Renal cortical epithelial cell (primary cell): ENCODE results near the gene BRD7. TPM values are rescaled to one million over a fixed set of nuclear protein-coding genes. Genes with fewer than 3 reads are reported as not detected.

Experiments used
- DNase-seq: peaks from one replicate; pipeline ENCODE4 v3.0.0-alpha.2; 2011; ENCODE audit warnings: low read depth
- total RNA-seq: library from RNA; depleted of rRNA; stranded (reverse); fragments of >200 nt; gene quantifications from 2 replicates; pipeline ENCODE4 v1.2.3, GENCODE V29; 2014

BRD7 gene
- total RNA-seq, 1 donor from 2014 or later, result 67.6 TPM

DNA sequence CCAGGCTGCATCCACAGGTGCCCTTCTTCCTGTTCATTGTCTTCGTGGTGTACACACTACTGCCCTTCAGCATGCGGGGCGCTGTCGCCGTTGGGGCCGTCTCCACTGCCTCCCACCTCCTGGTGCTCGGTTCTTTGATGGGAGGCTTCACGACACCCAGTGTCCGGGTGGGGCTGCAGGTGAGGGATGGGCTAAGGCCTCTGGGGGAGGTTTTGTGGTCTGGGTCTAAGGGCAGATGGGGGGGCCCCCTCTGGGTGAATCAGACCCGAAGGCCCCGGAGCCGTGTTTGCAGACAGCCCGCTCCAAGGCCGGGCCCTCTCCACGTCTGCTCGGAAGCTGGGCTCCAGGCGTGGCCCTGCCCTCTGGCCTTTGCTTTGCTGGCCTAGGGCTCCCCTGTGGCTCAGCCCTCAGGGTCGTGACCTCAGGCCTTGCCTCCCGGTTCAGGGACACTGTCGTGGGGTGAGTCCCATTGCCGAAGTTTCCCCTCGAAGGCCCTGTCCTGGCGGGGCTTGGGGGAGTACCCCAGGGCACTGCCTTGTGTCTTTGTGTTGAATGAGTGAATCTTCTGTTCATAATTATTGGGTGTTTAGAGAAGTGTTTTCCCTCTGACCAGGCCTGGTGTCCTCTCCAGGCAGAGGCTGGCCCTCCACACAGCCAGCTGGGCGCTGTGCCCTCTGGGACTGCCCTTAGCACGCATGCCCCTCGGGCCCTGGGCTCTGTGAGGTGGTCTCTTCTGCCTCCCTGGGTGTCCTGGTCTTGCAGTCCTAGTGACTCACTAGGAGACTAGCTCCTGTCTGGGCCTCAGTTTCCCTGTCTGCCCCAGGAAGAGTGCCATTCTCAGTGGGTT is 76.8 kb downstream of the BRD7 start:
- DNase-seq, result no peak

DNA sequence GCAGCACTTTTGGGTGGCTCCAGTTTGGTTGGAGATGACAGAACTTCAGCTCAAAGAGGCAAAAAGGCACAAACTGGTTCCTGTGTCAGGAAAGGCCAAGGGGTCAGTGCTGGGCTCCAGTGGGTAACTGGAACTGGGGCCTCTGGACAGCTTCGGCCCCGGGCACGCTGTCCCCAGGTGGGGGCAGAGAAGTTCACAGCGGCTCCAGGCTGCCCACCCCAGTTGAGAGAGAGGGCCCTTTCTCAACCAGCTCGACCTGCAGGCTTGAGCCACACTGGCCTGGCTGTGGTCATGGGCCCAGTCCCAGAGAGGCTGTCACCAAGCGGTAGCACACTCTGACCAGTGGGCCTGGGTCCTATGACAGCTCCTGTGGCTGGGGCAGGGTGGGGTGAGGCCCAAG is 77.9 kb downstream of the BRD7 start:
- DNase-seq, result no peak

DNA sequence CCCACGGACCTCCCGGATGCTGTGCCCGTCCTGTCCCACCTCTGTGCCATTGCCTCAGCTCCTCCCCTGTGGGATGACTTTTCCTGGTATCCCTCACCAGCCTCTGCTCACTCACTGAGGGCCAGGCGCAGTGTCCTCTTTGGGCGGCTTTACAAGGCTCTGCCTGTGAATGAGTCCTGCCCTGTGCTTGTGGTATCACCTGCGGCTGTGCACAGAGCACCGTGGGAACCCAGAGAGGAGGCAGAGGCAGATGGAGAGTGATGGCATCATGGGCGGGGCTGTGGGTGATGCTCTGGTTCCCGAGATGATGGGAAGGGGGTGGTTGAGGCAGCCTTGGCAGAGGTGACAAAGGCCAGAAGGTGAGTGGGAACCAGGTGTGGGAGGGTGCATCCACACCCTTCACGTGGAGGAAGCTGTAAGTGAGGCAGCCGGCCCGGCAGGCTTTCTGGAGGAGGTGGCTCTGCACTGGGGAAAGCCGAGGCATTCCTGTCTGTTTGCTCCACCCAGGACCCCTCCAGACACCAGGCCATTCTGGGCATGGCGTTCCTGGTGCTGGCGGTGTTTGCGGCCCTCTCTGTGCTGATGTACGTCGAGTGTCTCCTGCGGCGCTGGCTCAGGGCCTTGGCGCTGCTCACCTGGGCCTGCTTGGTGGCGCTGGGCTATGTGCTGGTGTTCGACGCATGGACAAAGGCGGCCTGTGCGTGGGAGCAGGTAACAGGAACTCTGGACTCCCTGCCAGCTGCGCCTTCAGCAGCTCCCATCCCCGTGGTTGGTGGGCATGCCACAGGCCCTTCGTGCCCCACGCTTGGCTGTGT is 78.6 kb downstream of the BRD7 start:
- no peak for DNase-seq

DNA sequence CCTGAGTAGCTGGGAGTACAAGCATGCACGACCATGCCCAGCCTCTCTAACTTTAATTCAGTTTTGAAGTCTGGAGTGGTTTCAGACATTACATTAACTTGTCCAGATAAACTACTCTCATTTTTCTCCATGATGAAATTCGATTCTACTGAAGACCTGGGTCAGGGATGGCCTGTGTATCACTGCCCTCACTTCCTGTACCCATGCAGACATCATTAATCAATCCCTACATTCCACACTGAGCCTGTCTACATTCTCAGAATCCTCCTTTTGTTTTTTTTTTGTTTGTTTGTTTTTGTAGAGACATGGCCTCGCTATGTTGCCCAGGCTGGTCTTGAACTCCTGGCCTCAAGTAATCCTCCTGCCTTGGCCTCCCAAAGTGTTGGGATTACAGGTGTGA is 79.9 kb downstream of the BRD7 start:
- DNase-seq, result no peak

DNA sequence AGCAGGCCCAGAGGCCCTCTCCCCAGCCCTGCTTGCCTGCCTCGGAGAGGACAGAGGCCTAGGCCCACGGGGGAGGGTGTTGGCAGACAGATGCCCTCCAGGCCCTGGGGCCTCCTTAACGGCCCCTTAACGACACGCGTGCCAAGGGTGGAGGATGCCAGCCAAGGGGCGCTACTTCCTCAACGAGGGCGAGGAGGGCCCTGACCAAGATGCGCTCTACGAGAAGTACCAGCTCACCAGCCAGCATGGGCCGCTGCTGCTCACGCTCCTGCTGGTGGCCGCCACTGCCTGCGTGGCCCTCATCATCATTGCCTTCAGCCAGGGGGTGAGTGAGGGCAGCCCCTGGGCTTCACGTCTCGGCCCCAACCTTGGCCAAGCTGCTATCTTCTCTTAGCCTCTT is 80.8 kb downstream of the BRD7 start:
- no peak for DNase-seq

DNA sequence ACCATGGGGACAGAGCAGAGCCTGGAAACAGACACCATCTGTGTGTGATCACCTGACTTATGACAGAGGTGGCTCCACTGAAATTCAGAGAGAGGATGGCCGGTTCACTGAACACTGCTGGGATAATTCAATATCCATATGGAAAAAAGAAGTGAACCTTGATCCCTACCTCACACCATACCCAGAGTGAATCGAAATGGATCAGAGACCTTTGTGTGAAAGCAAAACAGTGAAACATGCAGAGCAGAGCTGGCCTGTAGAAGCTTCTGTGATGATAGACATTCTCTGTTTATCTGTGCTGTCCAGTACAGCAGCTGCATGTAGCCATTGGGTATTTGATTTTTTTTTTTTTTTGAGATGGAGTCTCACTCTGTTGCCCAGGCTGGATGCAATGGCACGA is 82.1 kb downstream of the BRD7 start:
- DNase-seq, result no peak

DNA sequence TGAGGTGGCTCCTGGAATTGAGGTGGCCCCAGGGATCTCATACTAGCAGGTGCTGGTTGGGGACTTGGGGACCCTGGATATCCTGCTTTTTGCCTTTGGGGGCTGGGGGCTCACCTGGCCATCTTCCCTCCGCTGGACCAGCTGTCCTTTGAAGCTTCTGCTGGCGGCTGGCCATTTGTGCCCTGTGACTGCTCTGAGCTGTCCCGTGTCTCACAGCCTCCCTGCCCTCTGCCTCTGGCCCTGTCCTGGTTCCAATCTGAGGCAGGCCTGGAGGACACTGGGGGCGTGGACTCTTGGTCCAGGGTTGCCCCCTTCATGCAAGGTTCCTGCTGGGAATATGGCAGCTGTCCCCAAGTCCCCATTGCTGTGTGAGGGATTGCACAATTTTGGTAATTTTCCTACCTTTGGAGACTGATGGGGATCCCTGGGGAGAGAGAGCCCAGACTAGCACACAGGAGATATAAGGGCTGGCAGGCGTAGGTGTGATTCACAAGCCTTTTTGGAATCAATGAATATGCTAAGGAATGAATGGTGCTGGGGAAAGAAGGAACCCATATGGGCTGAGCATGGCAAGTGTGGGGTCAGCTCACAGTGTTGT is 83.3 kb downstream of the BRD7 start:
- no peak for DNase-seq

DNA sequence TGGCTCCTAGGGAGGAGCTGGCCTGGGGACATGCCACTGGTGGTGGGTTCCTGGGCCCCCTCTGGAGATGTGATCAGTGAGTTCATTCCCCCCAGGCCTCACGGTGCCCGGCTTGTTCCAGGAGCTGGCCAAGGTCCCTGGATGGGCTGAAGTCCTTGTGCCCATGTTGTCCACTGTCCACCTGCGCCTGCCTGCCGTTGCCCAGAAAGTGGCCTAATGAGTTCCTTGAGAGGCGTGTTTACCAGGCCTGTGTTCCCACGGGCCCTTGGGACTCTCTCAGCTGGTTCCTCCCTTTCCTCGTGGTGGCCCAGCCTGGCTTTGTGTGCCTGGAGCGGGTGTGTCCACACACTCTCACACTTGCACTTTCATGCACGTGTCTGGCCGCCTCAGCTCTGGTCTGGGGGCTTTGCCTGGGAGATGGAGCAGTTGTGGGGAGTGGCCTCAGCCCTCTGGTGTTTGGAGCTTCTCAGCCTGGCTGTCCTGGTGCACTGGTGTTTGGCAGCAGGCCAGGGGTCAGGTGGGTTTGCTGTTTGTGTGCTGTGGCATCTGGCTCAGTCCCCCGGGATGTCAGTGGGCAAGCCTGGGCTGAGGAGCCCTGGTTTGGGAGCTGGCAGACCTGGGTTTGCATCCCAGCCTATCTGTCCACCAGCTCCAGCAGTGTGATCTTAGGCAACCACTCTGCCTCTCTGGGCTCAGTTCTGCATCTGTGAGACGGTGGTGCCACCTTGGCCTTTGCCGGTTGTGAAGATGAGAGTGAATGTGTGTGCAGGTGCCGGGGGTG is 84.5 kb downstream of the BRD7 start:
- DNase-seq, result no peak

DNA sequence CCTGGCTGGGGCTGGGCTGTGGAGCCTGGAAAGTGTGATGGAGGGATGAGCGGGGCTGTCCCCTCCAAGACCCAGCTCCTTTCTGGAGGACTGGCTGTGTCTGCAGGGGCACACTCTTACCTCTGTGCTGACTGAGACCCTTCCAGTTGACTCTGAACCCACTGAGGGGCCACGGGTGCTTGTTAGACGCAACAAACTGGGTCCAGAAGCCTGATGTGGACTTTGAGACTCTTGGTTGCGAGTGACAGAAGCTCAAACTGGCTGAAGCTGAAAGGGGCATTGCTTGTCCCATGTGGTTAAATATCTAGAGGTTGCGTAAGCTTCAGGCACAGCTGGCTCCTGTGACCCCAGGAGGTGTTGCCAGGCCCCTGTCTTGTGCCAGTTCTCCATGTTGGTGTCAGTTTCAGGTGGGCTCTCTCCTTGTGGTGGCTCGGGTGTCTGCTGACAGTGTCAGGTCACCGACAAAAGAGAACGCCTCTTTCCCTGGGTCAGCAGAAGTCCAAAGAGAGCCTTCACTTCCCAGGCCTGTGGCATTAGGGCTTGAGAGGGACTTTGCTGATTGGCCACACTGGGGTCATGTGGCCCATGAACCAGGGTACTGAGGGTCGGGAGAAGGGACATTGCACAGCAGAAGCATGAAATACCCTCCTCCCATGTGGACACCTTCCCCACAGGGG is 85.7 kb downstream of the BRD7 start:
- no peak for DNase-seq

DNA sequence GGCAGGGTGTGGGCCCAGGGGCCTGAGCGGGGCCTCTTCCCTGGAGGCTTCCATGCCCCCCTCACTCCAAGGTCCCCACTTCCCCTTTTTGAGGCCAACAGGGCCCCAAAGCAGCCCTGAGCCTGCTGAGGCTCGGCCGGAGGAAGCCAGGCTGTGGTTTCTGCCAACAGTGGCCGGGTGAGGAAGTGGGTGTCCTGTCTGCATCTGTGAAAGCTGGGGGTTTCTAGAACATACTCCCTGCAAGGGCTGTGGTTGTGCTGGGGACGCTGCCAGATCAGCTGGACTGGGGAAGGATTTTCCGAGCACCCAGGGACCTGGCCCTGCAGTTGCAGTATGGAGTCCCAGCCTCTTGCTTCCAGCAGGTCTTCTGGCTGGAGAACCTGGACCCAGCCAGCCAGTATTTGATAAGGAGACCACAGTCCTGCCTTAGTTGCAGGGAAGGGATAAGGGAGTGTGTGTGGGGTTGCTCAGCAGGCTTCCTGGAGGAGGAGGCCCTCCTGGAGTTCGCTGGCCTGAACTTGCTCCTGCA is 86.7 kb downstream of the BRD7 start:
- no peak for DNase-seq

DNA sequence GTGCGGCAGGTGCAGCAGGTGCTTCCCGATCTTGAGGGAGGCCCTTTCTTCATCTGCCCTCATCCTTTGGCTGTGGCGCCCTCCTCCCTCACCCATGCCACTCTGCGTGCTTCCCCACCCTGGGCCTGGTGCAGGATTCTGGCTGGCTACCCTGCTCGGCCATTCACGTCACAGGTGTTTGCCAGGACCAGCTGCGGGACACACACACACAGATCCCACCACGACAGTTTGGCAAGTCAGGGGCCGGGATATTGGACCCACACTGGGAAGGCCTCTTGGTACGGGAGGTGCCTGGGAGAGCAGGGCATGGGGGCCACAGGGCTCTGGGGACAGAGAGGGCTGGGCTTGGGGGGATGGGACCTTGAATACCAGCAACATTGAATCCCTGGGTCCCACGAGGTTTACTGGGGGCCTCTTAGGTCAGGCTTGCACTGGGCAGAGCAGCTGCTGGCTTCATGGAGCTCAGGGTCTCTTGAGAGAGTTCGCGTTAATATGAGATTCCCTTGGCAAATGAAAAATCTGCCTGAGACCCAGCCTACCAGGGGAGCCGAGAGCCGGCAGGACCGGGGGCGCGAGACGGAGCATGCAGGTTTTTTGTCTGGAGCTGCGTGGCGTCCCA is 87.3 kb downstream of the BRD7 start:
- no peak for DNase-seq

DNA sequence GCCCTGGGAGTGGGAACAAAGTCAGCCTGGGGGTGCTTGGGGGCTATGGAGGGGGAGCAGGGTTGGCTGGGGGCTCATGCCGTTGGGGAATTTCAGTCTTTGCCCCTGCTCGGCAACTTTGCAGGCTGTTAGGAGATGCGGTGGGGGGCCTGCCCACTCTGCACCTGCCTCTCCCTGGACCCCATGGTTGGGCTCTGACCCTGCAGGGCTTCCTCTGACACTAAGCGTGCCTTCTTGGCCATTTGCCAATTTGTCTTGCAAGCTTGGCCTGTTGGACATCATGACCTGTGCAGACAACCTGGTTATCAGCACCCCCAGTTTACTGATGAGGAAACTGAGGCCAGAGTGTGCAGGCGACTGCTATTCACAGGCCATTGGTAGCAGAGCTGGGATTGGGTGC is 87.9 kb downstream of the BRD7 start:
- DNase-seq, result no peak

DNA sequence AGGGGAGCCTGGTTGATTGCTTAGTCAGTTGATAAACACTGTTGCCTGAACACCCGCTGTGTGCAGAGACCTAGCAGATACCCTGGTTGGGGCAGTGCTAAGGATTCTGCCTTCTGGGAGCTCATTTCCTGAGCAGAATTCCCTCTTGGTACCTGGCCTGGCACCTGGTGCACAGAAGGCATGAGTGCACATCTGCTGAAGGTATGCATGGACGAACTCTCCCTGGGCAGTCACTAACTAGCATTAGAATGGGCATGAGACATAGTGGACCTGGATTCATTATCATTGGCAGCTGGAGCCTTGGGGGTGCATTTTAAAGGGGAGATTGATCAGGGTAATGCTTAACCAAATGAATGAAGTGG is 89.3 kb downstream of the BRD7 start:
- no peak for DNase-seq

DNA sequence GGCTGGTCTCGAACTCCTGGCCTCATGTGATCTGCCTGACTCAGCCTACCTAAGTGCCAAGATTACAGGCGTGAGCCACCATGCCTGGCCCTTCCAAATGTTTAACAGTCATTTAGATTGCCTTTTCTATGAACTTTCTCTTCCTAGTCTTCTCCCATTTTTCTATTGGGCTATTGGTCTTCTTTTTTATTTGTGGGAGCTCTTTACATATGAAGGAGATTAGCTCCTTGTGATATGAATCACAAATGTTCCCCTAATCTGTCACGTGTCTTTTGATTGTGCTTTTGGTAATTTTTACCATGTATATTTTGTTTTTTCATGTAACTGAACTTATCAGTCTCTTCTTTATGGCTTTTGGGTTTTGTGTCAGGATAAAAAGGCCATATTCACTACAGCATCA is 90.5 kb downstream of the BRD7 start:
- no peak for DNase-seq

DNA sequence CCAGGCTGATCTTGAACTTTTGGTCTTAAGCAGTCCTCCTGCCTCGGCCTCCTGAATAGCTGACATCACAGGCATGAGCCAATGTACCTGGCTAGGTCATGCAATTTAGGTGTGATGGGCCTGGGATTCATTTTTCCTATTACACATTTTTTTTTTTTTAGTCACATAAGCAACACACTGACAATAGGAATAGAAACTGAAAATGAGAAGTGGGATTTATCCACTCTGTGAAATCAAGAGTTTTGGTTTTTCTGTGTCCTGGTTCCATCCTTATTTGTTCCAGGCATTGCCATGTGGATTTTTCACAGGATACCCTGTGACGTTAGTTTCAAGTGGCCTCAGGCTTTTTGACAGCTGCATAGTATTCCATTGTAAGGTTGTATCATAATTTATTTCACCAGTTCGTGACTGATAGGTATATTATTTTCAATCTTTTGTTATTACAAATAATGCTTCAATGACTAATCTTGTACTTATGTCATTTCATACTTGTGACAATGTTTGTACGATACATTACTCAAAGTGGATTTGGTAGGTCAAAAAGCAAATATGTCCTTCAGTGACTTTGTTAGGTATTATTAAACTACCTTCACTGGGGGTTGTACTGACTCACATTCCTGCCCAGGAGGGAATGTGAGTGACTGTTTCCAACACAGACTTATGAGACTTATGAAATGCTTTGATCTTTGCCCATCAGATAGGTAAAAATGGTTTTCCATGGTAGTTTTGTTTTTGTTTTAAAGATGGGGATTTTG is 91.8 kb downstream of the BRD7 start:
- no peak for DNase-seq

DNA sequence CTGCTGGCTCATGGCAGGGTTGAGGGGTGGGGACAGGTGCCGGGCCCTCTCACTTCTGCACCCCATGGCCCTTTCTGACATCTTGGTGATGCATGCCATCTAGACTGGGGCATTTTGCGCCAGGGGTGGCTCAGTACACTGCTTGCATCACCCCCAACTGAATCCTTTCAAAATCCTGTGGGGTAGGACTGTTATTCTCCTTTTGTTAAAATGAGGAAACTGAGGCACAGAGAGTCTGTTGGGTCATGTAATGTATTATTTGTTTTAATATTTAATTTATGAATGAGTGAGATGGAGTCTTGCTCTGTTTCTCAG is 92.5 kb downstream of the BRD7 start:
- no peak for DNase-seq

DNA sequence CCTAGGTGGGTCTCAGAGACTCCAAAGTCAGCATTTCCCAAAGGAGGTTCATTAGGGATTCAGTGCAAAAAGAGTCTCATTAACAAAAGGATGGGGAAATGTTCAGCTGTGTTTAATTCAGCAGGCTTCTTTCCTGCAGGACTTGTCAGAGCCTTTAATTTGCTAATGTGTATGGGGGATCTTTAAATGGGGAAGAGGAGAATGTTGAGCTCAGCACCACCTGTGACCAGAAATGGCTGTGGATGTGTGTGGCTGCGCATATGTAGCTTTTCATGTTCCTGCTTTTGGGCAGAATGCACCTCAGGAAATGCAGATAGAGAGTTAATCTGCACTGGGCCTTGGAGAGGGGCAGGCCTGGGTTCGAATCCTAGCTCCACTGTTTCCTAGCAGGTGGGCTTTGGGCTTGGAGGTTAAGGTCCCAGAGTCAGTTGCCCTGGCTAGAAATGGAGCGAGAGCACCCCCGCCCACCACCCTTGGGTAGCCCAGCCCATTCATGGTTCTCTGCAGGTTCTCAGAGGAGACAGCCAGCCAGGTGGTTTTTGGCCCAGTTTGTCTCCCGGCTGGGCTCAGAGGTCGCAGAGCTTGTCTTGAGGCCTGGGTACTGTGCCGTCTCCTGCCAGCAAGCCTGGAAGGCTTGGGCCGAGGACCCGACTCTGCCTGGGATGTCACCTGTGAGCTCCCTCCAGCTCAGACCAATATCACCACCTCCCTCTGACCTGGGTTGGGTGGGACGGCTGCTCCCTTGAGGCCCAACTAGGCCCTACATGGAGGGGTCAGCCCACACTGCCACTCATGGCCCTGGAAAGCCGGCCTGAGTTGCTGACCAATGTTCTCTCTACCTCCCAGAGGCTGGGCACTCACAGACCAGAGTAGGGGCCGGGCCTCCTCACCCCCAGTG is 93.1 kb downstream of the BRD7 start:
- no peak for DNase-seq

DNA sequence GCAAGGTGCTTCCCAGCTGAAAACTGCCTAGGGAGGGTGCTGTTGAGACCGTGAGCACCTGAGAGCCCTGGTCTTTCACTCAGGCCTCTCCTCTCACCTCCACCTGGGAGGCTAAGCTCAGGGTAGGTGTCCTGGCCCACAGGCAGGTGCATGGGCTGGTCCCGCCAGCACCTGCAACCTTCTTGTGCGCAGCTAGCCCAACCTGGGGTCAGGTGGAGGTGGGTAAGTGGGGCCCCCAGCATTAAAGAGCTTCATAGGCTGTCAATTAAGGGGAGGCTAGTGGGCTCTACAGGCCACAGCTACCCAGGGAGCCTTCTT is 93.7 kb downstream of the BRD7 start:
- no peak for DNase-seq

DNA sequence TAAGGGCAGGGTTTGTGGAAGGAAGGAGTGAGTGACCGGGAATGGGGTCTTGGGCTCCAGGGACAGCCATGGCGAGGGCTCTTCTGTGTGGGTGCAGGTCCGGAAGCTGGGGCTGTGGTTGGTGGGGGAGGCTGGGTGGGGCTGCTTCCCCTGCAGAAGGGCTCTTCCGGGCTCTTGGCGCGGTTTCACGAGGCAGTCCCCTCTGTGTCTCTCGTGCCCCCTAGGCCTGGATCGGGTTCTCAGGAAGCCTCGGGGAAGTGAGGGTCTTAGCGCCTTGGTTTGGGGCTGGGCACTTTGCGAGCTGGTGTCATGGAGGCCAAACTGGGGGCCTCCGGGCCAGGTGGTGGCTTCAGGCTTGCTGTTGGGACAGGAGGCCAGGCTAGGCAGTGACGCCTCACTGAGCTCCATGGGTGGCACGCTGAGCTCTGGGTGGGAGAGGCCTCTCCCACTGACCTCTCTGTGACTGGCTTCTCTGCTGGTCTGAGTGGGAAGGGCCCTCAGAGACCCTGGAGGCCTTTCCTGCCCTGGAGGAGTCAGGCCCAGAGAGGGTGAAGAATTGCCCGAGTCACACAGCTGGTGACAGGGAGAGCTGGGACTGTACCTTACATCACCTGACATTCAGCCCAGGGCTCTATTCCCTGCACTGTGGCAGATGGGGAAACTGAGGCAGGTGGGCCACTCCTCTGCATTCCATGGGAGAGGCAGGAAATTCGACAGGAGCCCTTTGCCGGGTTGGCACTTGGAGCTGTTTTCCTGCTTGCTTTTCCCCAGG is 94.3 kb downstream of the BRD7 start:
- no peak for DNase-seq
